NOMO-1 (cell line): ENCODE results near the gene PDCL3.

Experiments used
- DNase-seq, 2 experiments: peaks; one replicate each; lab custom pipeline; 2025; ENCODE audit not compliant: unreplicated experiment in 2 of 2; lab: John Stamatoyannopoulos, UW

PDCL3 gene

GRCh38 chr2:100556746-100557145 is 6.0 kb upstream of the PDCL3 start:
- DNase-seq, result no peak

DNA sequence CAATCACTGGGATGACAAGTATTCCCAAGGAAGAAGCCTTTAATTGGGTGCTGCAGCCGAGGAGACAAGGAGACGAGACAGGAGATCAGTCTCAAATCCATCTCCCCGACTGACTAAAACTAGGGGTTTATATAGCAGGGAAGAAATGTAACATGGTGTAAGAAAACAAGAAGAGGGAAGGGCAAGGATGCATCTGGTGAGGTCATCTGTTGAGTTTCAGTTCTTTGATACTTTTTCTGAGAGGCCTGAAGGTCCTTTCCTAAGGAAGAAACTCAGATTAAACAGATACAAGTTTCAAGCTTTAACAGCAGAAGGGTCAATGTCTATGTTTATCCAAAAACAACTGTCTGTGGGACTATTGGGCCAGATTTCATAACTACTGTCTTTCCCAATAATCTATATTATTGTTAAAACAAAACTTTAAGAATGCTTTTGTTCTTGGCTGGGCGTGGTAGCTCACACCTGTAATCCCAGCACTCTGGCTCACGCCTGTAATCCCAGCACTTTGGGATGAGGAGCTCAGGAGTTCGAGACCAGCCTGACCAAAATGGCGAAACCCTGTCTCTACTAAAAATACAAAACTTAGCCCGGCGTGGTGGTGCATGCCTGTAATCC is 2.5 kb upstream of the PDCL3 start:
- peak in 1 of 2 experiments; percentile 9 for DNase-seq

GRCh38 chr2:100561191-100561590 is 1.6 kb upstream of the PDCL3 start:
- no peak for DNase-seq

DNA sequence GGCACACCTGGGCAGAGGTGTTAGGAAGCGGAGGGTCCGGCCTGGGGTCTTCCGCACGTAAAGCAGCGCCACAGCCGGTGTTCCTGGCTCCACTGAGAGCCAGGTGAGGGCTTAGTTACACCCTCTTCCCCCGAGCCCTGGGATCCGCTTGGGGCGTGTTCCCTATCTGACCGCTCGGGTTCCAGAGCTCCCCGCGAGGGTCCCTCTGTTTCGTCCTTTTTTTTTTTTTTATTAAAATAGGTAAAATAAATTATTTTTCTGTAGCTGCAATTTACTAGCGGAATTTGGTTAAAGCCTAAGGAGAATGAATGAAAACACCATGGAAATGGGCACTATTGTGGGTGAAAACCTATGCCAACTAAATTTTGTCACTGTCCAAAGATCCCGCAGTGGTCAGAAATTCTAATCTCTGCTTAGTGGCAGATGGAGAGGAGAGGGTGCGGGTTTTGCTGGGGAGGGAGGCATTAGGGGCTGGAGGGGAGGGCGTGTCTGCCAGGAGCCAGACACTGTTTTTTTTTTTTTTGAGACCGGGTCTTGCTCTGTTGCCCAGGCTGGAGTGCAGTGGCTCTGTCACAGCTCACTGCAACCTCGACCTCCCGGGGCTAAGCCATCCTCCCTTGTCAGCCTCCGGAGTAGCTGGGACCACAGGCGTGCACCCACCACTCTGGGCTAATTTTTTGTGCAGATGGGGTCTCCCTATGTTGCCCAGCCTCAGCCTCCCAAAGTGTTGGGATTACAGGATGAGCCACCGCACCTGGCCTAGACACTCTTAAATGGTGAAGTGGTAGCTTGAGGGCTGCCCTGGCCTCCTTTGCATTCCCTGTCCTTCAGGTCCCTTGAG is 834 bp downstream of the PDCL3 start:
- DNase-seq, result no peak

DNA sequence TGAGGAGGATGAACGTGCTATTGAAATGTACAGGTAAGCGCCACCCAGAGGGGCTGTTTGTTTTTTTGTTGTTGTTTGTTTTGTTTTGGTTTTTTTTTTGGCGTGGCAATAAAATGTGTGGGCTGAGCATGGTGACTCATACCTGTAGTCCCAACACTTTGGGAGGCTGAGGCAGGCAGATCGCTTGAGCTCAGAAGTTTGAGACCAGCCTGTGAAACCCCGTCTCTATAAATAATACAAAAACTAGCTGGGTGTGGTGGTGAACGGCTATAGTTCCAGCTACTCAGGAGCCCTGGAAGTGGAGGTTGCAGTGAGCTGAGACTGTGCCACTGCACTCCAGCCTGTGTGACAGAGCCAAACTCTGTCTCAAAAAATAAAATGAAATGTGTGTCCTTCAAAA is 6.2 kb downstream of the PDCL3 start:
- no peak for DNase-seq

- peak; percentile 12 to 62 for DNase-seq
These were observed 8.9 kb downstream of the PDCL3 start for GRCh38 chr2:100571668-100572067.

GRCh38 chr2:100577777-100578176 is 15.0 kb downstream of the PDCL3 start:
- DNase-seq, result no peak

DNA sequence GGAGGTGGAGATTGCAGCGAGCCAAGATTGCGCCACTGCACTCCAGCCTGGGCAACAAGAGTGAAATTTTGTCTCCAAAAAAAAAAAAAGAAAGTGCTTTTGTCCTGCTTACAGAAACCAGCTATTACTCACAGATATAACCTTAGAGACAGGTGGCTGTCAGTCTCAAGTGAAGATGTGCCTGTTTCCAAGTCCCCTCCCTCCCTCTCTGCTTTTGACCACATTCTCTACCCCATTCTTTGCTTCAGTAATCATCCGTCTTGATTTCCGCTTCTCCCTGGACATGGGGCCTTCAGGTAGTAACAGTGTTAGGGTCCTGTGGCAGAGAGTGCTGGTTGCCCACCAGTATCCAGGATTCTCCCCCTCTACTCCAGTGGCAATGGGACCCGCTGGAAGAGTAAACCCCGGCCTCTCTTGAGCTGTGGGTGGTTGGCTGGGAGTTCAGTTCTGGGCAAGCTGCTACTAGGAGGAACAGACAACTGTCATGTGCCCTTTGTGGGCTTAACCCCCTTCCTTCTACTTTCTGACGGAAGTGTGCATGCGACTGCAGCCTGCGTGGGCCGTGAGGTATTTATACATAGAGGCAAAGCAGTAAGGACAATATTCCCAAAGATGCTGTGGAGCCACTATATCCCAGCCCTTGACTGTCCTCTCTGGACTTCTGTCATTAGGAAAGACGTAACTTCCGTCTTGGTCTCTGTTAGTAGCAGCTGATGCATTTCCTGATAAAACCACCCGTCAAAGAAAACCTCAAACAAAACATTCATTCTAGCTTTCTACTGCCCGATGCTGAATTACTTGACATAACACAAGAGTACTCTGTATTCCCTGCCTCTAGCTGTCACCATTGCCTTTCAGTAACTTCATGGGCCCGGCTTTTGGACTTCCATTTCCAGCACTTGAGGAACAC is 17.8 kb downstream of the PDCL3 start:
- DNase-seq, result peak; percentile 20 to 71

GRCh38 chr2:100581277-100581612 is 18.5 kb downstream of the PDCL3 start:
- DNase-seq, result no peak

DNA sequence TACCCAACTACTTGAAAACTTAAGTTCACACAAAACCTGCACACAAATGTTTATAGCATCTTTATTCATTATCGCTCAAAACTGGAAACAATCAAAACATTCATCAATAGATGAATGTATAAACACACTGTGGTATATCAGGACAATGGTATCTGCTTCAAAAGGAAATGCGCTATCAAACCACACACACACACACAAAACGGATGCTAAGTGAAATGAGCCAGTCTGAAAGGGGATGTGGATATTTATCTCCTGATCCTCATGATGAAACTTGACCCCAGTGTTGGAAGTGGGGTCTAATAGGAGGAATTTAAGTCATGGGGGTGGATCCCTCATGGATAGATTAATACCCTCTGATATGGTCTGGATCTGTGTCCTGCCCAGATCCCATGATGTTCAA is 22.0 kb downstream of the PDCL3 start:
- DNase-seq, result no peak

GRCh38 chr2:100588071-100588786 is 25.4 kb downstream of the PDCL3 start:
- DNase-seq, result peak; percentile 18 to 76

- no peak for DNase-seq
These were observed 26.7 kb downstream of the PDCL3 start for GRCh38 chr2:100589527-100589926.

GRCh38 chr2:100592226-100592625 is 29.4 kb downstream of the PDCL3 start:
- no peak for DNase-seq

DNA sequence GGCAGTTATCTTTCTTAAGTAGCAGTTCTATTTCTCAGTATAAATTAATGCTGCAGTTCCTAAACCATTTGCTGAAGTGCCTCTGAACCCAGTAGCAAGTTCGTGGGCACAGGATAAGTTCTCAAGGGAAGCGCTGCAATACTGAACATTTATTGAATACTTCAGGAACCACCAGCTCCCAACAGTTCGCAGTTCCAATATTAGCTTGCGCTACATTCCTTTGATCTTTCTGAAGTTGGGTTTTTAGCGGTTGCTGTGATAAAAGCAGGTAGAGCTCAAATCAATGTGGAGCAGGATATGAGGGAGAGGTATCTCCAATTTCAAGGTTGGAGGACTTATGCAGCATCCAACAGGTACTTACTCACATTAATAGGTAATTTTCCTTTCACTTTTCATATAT is 33.7 kb downstream of the PDCL3 start:
- no peak for DNase-seq

- DNase-seq, result no peak
These were observed 36.8 kb downstream of the PDCL3 start for GRCh38 chr2:100599566-100599965.

GRCh38 chr2:100601661-100602060 is 38.9 kb downstream of the PDCL3 start:
- DNase-seq, result no peak

- no peak for DNase-seq
These were observed 40.6 kb downstream of the PDCL3 start for GRCh38 chr2:100603414-100603813.

DNA sequence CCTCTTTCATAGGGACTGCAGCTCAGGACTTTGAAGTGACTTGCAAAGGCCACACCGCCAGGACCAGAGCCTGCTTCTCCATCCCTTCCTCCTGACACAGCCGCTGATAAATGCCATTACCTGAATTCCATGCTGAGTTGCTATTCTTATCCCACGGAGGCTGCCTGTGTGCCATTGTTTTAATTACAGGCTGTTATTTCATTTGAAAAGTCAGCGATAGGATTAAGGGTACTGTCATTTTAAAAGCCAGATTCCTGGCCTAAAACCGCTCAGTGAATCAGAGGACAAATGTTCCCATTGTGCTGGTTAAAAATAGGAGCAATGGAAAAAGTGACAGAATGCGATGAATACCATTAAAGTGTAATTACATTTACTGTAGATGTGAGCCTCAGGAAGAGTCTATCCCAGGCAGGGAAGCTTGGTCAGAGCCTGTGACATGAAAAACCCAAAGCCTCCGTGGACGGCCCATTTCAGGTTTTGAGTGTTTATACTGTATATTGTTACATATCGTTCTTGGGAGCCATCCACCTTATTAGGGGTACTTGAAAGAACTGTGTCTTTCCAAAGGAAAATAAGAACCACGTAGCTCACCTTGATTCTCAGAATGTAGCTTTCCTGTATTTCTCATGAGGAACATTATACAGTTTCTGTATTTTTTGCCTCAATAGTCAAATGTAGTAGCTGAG is 41.3 kb downstream of the PDCL3 start:
- DNase-seq, result no peak

- DNase-seq, result no peak
These were observed 43.5 kb downstream of the PDCL3 start for GRCh38 chr2:100606332-100606725.

GRCh38 chr2:100606726-100607343 is 44.0 kb downstream of the PDCL3 start:
- peak in 1 of 2 experiments; percentile 47 for DNase-seq
